Subcutaneous abdominal adipose tissue (tissue), 5 donors: ENCODE measurements around the gene TGFB1I1.
A peak's percentile ranks its signal among the peaks of the same experiment; 100 is the strongest.

ENCODE experiments used
- H3K27ac ChIP-seq: one replicate; pipeline ENCODE4 v1.7.0; 2013; ENCODE audit warnings: low read depth, mild to moderate bottlenecking, inconsistent platforms, low read length, moderate library complexity
- H3K27me3 ChIP-seq, 5 donors: one replicate each; pipeline ENCODE4 v1.7.0; 2013; ENCODE audit warnings: low read length in 5 of 5, inconsistent platforms in 1 of 5; ENCODE audit not compliant: control insufficient read depth in 5 of 5, insufficient read depth in 4 of 5
- H3K36me3 ChIP-seq, 5 donors: one replicate each; pipeline ENCODE4 v1.7.0; 2013; ENCODE audit warnings: low read length in 5 of 5; ENCODE audit not compliant: control insufficient read depth in 5 of 5, insufficient read depth in 5 of 5
- H3K4me1 ChIP-seq, 5 donors: one replicate each; pipeline ENCODE4 v1.7.0; 2013; ENCODE audit warnings: low read length in 5 of 5, mild to moderate bottlenecking in 3 of 5, moderate library complexity in 1 of 5; ENCODE audit not compliant: control insufficient read depth in 5 of 5, insufficient read depth in 5 of 5
- H3K4me3 ChIP-seq, 5 donors: one replicate each; pipeline ENCODE4 v1.7.0; 2013; ENCODE audit warnings: low read length in 5 of 5, low read depth in 1 of 5
- H3K9ac ChIP-seq, 5 donors: one replicate each; pipeline ENCODE4 v1.7.0; 2013; ENCODE audit warnings: low read length in 5 of 5, mild to moderate bottlenecking in 4 of 5, moderate library complexity in 3 of 5
- H3K9me3 ChIP-seq, 5 donors: one replicate each; pipeline ENCODE4 v1.7.0; 2013; ENCODE audit warnings: low read length in 5 of 5; ENCODE audit not compliant: control insufficient read depth in 5 of 5
- donor health status: healthy.
- donor health status: healthy.
- donor health status: healthy.
- donor health status: healthy.
- donor health status: healthy.

Gene TGFB1I1

GRCh38 chr16:31471875-31472708 lies at the start of gene TGFB1I1:
TSS of gene TGFB1I1 (plus strand) at chr16:31472152. CDS start at chr16:31472189, 37 bp downstream.
- Histone ChIP-seq H3K4me1 (peaks cover 0 to 45% (median 22%) of the 10 kb centered on the region in 5 donors), H3K27ac (peak within 1 kb of the TSS; percentile 78), H3K27me3 (peaks cover 0 to 15% (median 13%) of the 10 kb centered on the region in 5 donors), H3K9ac (peak within 1 kb of the TSS in 4 of 5 donors; percentile 26 to 73 (median 70)), H3K9me3 (peaks cover 0 to 6% (median 0%) of the 10 kb centered on the region in 5 donors), H3K36me3 (peaks cover 0 to 32% (median 31%) of the 10 kb centered on the region in 5 donors), H3K4me3 (peak within 1 kb of the TSS; percentile 62 to 77 (median 74))

- H3K27ac ChIP-seq: no peak overlapping the region
- peaks cover 2 to 15% (median 4%) of the 10 kb centered on the region in 5 donors for H3K27me3 ChIP-seq
- no peaks in the 10 kb centered on the region for H3K36me3 ChIP-seq
- H3K9me3 ChIP-seq: no peaks in the 10 kb centered on the region
- no peak overlapping the region for H3K4me3 ChIP-seq
- H3K4me1 ChIP-seq: peaks cover 2 to 11% (median 9%) of the 10 kb centered on the region in 5 donors
- no peak overlapping the region for H3K9ac ChIP-seq
Measured at GRCh38 chr16:31423241-31423640, 48.7 kb upstream of the TGFB1I1 start.

GRCh38 chr16:31423801-31424200 lies 48.2 kb upstream of the TGFB1I1 start:
- H3K4me3 ChIP-seq: no peak overlapping the region
- H3K36me3 ChIP-seq: no peaks in the 10 kb centered on the region
- H3K4me1 ChIP-seq: peaks cover 2 to 11% (median 9%) of the 10 kb centered on the region in 5 donors
- no peaks in the 10 kb centered on the region for H3K9me3 ChIP-seq
- H3K27ac ChIP-seq: no peak overlapping the region
- no peak overlapping the region for H3K9ac ChIP-seq
- H3K27me3 ChIP-seq: peaks cover 2 to 14% (median 4%) of the 10 kb centered on the region in 5 donors

GRCh38 chr16:31427441-31428278 lies 44.3 kb upstream of the TGFB1I1 start:
- Histone ChIP-seq H3K4me1 (peaks cover 2 to 11% (median 9%) of the 10 kb centered on the region in 5 donors), H3K4me3 (peak overlapping the region; percentile 41 to 59 (median 50)), H3K9me3 (no peaks in the 10 kb centered on the region), H3K27me3 (peaks cover 0 to 7% (median 2%) of the 10 kb centered on the region in 5 donors), H3K27ac (no peak overlapping the region), H3K36me3 (no peaks in the 10 kb centered on the region), H3K9ac (peak overlapping the region in 1 of 5 donors; percentile 35)

GRCh38 chr16:31428279-31428597 lies 43.7 kb upstream of the TGFB1I1 start, which contains the start of gene COX6A2:
TSS of gene COX6A2 (minus strand) at chr16:31428360. CDS start at chr16:31428325, 35 bp downstream.
- no peaks in the 10 kb centered on the region for H3K36me3 ChIP-seq
- H3K4me3 ChIP-seq: peak within 1 kb of the TSS; percentile 41 to 59 (median 50)
- H3K27ac ChIP-seq: no peak within 1 kb of the TSS
- no peaks in the 10 kb centered on the region for H3K9me3 ChIP-seq
- H3K27me3 ChIP-seq: peaks cover 0 to 7% (median 0%) of the 10 kb centered on the region in 5 donors
- peaks cover 2 to 11% (median 9%) of the 10 kb centered on the region in 5 donors for H3K4me1 ChIP-seq
- H3K9ac ChIP-seq: peak within 1 kb of the TSS in 1 of 5 donors; percentile 35

GRCh38 chr16:31428638-31429247 lies 43.2 kb upstream of the TGFB1I1 start:
- Histone ChIP-seq H3K27ac (no peak overlapping the region), H3K4me3 (no peak overlapping the region)

GRCh38 chr16:31429314-31429713 lies 42.6 kb upstream of the TGFB1I1 start:
- no peaks in the 10 kb centered on the region for H3K9me3 ChIP-seq
- H3K4me1 ChIP-seq: peaks cover 2 to 11% (median 9%) of the 10 kb centered on the region in 5 donors
- H3K27me3 ChIP-seq: no peaks in the 10 kb centered on the region
- no peaks in the 10 kb centered on the region for H3K36me3 ChIP-seq
- no peak overlapping the region for H3K9ac ChIP-seq
- no peak overlapping the region for H3K4me3 ChIP-seq
- no peak overlapping the region for H3K27ac ChIP-seq

More at GRCh38 chr16:31428638-31429247, 43.2 kb upstream of the TGFB1I1 start:
- Histone ChIP-seq H3K27me3 (peaks cover 0 to 2% (median 0%) of the 10 kb centered on the region in 5 donors), H3K4me1 (peaks cover 2 to 11% (median 9%) of the 10 kb centered on the region in 5 donors), H3K36me3 (no peaks in the 10 kb centered on the region), H3K9me3 (no peaks in the 10 kb centered on the region), H3K9ac (no peak overlapping the region)

- H3K4me3 ChIP-seq: no peak overlapping the region
- no peaks in the 10 kb centered on the region for H3K36me3 ChIP-seq
- peaks cover 2 to 11% (median 9%) of the 10 kb centered on the region in 5 donors for H3K4me1 ChIP-seq
- no peaks in the 10 kb centered on the region for H3K9me3 ChIP-seq
- no peak overlapping the region for H3K27ac ChIP-seq
- no peaks in the 10 kb centered on the region for H3K27me3 ChIP-seq
- no peak overlapping the region for H3K9ac ChIP-seq
Measured at GRCh38 chr16:31429796-31430195, 42.2 kb upstream of the TGFB1I1 start.

GRCh38 chr16:31430380-31431052 lies 41.4 kb upstream of the TGFB1I1 start:
- no peaks in the 10 kb centered on the region for H3K9me3 ChIP-seq
- H3K27ac ChIP-seq: no peak overlapping the region
- no peaks in the 10 kb centered on the region for H3K36me3 ChIP-seq
- peaks cover 2 to 11% (median 9%) of the 10 kb centered on the region in 5 donors for H3K4me1 ChIP-seq
- no peak overlapping the region for H3K4me3 ChIP-seq
- no peaks in the 10 kb centered on the region for H3K27me3 ChIP-seq
- H3K9ac ChIP-seq: no peak overlapping the region
